Fibroblast of villous mesenchyme (primary cell): ENCODE measurements around the gene ARHGAP32. TPM values are rescaled to one million over a fixed set of nuclear protein-coding genes. Genes with fewer than 3 reads are reported as not detected.
"Not testable (repeated sequence)": the region's sequence is repeated elsewhere in the genome, so short reads cannot be mapped to it uniquely, and the experiment has no call there.

Experiments
- DNase-seq: peaks from one replicate; pipeline ENCODE4 v3.0.0-alpha.2; 2010; ENCODE audit warnings: low read depth
- H3K4me3 ChIP-seq: 2 replicates; pipeline ENCODE4 v1.5.1; 2011; ENCODE audit warnings: low read depth, mild to moderate bottlenecking, low read length
- CTCF ChIP-seq: IDR thresholded peaks from 2 replicates; pipeline ENCODE4 v1.5.1; 2012; ENCODE audit warnings: low read depth, mild to moderate bottlenecking, low read length; ENCODE audit not compliant: insufficient read depth
- total RNA-seq: library from RNA; depleted of rRNA; stranded (reverse); fragments of >200 nt; gene quantifications from 2 replicates; pipeline ENCODE4 v1.2.3, GENCODE V29; 2012

ARHGAP32 gene
- total RNA-seq, 1 donor: 9.5 TPM

- H3K4me3 ChIP-seq: no peak overlapping the region
- no peak for TF ChIP-seq CTCF
- DNase-seq: no peak
These were observed 16.7 kb upstream of the ARHGAP32 start for GRCh38 chr11:129208863-129209262.

GRCh38 chr11:129204150-129204838 is 12.2 kb upstream of the ARHGAP32 start:
- H3K4me3 ChIP-seq: no peak overlapping the region
- no peak for TF ChIP-seq CTCF
- no peak for DNase-seq

GRCh38 chr11:129202646-129203045 is 10.5 kb upstream of the ARHGAP32 start:
- H3K4me3 ChIP-seq: no peak overlapping the region
- no peak for TF ChIP-seq CTCF
- DNase-seq: no peak

GRCh38 chr11:129195682-129196081 is 3.6 kb upstream of the ARHGAP32 start:
- no peak for DNase-seq
- no peak overlapping the region for H3K4me3 ChIP-seq
- no peak for TF ChIP-seq CTCF

GRCh38 chr11:129191649-129192048 is 476 bp downstream of the ARHGAP32 start:
- TF ChIP-seq CTCF: no peak
- DNase-seq: no peak
- H3K4me3 ChIP-seq: no peak overlapping the region

- H3K4me3 ChIP-seq: no peak overlapping the region
- peak; percentile 12 for DNase-seq
- TF ChIP-seq CTCF: no peak
These were observed 2.0 kb downstream of the ARHGAP32 start for GRCh38 chr11:129190087-129190486.

- no peak overlapping the region for H3K4me3 ChIP-seq
- no peak for DNase-seq
- TF ChIP-seq CTCF: no peak
These were observed 2.5 kb downstream of the ARHGAP32 start for GRCh38 chr11:129189646-129190045.

GRCh38 chr11:129185082-129185481 is 7.0 kb downstream of the ARHGAP32 start:
- not testable (repeated sequence) for DNase-seq, H3K4me3 ChIP-seq
